NB4 (cell line): ENCODE measurements around the gene TFAP2A.

Experiments
- DNase-seq: peaks from one replicate; pipeline ENCODE4 v3.0.0; 2010; ENCODE audit warnings: low read depth
- H3K4me3 ChIP-seq: one replicate; pipeline ENCODE4 v1.5.1; 2011; ENCODE audit warnings: mild to moderate bottlenecking, low read depth, low read length, moderate library complexity
- MYC ChIP-seq: IDR thresholded peaks from 2 replicates; pipeline ENCODE4 v1.6.1; 2011; ENCODE audit warnings: low read depth, low read length
- POLR2A ChIP-seq: IDR thresholded peaks from 2 replicates; pipeline ENCODE4 v1.6.1; 2011; ENCODE audit warnings: mild to moderate bottlenecking; ENCODE audit not compliant: insufficient read length; ENCODE audit errors: extremely low read depth
- TF ChIP-seq, protein P1 (sequence below): IDR thresholded peaks from one replicate; pipeline ENCODE4 v1.5.1; 2012; ENCODE audit warnings: low read depth, low read length
- TF ChIP-seq, protein P2 (sequence below): IDR thresholded peaks from 2 replicates; pipeline ENCODE4 v1.6.1; 2011; ENCODE audit warnings: low read depth, low read length

TFAP2A gene

DNA sequence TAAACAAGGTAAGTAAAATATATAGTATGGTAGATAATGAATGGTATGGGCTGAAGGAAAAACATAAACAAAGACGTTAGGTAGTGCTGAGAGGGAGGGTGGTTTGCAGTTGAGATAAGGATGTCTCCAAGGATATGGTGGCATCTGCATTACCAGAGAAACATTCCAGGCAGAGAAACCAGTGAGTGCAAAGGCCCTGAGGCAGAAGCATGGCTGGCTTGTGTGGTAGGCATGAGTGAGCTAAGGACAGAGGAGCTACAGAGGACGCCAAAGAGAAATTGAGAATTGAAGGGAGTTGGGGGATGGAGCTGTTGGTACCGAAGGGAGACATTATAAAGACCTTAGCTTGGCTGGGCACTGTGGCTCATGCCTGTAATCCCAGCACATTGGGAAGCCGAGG lies 18.4 kb upstream of the TFAP2A start:
- H3K4me3 ChIP-seq, result no peak overlapping the region
- no peak for DNase-seq
- TF ChIP-seq POLR2A, result no peak
- TF ChIP-seq, protein P1, sequence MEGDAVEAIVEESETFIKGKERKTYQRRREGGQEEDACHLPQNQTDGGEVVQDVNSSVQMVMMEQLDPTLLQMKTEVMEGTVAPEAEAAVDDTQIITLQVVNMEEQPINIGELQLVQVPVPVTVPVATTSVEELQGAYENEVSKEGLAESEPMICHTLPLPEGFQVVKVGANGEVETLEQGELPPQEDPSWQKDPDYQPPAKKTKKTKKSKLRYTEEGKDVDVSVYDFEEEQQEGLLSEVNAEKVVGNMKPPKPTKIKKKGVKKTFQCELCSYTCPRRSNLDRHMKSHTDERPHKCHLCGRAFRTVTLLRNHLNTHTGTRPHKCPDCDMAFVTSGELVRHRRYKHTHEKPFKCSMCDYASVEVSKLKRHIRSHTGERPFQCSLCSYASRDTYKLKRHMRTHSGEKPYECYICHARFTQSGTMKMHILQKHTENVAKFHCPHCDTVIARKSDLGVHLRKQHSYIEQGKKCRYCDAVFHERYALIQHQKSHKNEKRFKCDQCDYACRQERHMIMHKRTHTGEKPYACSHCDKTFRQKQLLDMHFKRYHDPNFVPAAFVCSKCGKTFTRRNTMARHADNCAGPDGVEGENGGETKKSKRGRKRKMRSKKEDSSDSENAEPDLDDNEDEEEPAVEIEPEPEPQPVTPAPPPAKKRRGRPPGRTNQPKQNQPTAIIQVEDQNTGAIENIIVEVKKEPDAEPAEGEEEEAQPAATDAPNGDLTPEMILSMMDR, result no peak
- TF ChIP-seq MYC, result no peak
- TF ChIP-seq, protein P2, sequence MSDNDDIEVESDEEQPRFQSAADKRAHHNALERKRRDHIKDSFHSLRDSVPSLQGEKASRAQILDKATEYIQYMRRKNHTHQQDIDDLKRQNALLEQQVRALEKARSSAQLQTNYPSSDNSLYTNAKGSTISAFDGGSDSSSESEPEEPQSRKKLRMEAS, result no peak

DNA sequence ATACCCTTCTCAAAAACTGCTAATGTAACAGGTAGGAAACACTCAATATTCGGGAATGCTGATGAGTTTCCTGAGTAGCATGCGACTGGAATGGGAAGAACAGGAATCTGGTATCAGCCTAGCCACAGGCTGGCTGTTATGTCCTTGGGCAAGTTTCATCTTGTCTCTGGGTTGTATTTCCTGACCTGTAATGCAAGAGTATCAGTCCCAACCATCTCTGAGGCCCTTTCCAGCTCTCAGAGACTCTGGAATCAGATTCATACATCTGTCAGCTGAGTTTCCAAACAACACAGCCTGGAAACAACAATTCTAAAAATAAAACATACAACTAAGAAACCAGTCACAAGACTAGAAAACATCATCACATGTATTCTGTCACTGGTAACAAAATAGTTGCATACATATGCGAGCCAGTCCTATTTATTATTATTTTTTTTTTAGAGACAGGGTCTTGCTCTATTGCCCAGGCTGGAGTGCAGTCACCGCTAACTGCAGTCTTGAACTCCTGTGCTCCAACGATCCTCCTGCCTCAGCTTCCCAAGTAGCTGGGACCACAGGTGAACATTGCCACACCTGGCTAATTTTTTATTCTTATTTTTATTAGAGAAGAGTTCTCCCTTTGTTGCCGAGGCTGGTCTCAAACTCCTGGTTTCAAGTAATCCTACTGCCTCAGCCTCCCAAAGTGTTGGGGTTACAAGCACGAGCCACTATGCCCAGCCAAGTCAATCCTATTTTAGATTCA lies 16.7 kb upstream of the TFAP2A start:
- no peak for DNase-seq
- no peak overlapping the region for H3K4me3 ChIP-seq
- TF ChIP-seq, protein P2, result no peak
- TF ChIP-seq, protein P1, result no peak
- TF ChIP-seq MYC, result no peak
- no peak for TF ChIP-seq POLR2A

DNA sequence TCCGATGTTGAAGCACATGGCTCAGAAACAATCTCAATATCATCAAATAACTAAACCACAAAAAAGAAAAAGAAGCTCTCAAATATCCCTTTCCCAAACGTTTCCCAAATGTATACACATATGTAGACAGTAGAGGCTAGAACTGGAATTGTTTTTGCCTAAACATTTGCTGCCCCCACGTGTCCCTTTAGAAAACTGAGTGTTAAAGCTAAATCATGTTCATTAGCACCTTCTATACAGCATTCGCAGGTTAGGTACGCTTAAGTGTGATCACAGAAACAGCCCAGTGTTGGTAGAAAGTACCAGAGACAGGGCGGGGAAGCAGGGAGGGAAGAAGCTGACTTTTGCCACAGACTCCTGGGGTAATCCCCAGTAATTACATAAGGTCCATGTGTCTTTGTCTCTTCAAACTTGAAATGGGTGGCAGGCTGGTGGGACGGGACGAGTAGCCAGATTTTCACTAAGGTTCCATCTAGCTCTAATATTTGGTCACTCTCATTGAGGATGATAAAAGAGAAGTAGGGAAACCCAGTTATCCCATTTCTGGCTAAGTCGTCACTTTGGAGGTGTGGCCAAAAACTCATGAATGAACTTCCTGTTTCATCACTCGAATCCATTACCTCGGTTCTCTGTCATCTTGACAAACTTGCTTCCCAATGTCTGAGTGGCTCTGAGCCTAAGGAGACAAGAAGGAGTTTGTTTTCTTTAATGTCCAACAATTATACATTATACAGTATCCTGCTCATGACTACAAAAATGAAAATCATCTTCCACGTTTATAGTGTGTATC lies 15.0 kb upstream of the TFAP2A start:
- peak; percentile 80 for DNase-seq

DNA sequence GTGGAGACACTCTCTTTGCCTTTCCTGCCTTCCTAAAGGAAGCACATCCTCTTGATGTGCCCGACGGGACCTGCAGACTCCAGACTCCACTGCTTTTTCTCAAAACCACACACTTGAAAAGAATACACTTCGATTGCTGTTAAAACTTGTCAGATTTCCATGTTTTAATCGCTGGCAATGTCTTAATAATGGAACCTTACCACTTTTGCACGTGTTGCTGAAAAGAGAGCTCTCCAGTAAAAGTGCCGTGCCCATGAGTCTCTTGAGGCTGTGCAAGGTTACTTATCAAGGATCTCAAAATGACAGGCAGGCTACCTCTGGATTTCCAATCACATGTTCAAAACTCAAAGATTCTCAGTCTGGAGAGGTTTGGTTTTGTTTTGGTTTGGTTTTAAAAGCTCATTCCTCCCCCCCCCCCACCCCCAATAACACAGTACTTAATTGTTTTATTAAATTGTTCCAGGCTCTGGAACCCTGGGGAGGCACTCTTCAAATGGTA lies 12.0 kb upstream of the TFAP2A start:
- H3K4me3 ChIP-seq, result peak overlapping the region; percentile 63

More for the DNA sequence above, 15.0 kb upstream of the TFAP2A start:
- H3K4me3 ChIP-seq, result no peak overlapping the region
- TF ChIP-seq MYC (no peak), POLR2A (no peak)
- TF ChIP-seq, protein P1, result peak; percentile 51
- TF ChIP-seq, protein P2, result peak; percentile 88

More for the DNA sequence above, 12.0 kb upstream of the TFAP2A start:
- TF ChIP-seq, protein P1, result no peak
- TF ChIP-seq MYC, result no peak
- TF ChIP-seq, protein P2, result peak; percentile 55; the same call in 1 of the 2 replicates
- DNase-seq, result peak; percentile 44
